Measurements from ENCODE around the gene TTLL6. TPM values are rescaled to one million over a fixed set of nuclear protein-coding genes. Genes with fewer than 3 reads are reported as not detected.

The TTLL6 gene
- total and polyA plus RNA-seq, 12 donors = under 0.01 to 2.0 (median 0.44) TPM; not detected in 4

DNA sequence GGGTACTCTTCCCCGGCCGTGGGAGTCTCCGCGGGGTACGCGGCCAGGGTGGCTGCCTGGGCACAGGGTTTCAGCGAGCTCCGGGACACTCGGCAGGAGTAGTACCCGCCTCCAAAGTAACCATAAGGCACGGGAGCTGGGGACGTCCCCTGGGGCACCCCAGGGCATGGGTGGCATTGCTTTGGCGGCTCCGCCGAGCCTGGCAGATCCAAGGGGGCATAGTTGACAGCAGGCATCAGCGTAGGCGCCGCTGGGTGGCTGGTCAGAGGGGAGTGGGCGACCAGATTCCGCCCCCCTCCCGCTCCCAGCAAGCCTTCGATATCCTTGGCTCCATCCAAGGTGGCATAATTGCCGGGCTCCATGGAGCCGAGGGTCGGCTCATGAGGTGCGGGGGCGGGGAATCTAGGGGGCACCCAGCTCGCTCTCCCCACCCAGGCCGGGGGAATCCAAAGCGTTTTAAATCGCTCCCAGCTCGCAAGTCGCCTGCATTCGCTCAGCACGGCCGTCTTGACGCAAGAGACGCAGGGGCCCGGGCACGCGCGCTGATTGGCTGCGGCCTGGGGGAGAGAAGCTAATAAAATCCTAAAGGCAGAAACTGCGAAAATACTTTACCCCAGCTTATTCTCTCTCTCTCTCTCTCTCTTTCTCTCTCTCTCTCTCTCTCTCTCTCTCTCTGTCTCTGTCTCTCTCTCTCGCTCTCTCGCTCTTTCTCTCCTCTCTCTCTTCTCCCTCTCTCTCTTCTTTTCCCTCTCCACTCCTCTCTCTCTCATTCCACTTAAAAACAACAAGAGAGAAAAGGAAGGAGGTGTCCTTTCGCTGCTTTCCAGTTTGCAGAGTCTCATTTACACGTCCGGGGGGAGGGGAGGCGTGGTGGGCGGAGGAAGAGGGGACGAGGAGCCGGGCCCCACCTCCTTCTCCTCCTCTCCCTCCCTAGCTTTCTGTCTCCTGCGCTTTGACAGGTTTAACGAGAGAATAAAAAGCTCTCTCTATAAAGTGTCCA lies 88.5 kb downstream of the TTLL6 start, which contains the start of gene HOXB13:
TSS of gene HOXB13 (minus strand) at position 519 of the 1,000 bp plus-strand sequence. CDS start at position 362, 157 bp downstream.
- H3K27me3 ChIP-seq = peaks cover 96% of the 10 kb centered on the region
- no peaks in the 10 kb centered on the region for H3K36me3 ChIP-seq (replicated peaks in 1 of 2)
- WGBS, 4 donors = 3 to 5% (median 4%) methylated on average over 19 to 55 of the region's 55 CpGs
- TF ChIP-seq, protein P1, sequence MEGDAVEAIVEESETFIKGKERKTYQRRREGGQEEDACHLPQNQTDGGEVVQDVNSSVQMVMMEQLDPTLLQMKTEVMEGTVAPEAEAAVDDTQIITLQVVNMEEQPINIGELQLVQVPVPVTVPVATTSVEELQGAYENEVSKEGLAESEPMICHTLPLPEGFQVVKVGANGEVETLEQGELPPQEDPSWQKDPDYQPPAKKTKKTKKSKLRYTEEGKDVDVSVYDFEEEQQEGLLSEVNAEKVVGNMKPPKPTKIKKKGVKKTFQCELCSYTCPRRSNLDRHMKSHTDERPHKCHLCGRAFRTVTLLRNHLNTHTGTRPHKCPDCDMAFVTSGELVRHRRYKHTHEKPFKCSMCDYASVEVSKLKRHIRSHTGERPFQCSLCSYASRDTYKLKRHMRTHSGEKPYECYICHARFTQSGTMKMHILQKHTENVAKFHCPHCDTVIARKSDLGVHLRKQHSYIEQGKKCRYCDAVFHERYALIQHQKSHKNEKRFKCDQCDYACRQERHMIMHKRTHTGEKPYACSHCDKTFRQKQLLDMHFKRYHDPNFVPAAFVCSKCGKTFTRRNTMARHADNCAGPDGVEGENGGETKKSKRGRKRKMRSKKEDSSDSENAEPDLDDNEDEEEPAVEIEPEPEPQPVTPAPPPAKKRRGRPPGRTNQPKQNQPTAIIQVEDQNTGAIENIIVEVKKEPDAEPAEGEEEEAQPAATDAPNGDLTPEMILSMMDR (IDR thresholded peaks at IDR 0.05) = no peak
- no peak for TF ChIP-seq POLR2A (IDR thresholded peaks at IDR 0.05)
- no peaks in the 10 kb centered on the region for H3K9me3 ChIP-seq (replicated peaks in 1 of 3)
- peaks cover 0 to 6% of the 10 kb centered on the region in 2 donors for H3K4me1 ChIP-seq (replicated peaks in 1 of 2)
- no peak within 1 kb of the TSS for H3K27ac ChIP-seq
- H3K4me3 ChIP-seq = peak within 1 kb of the TSS in 1 of 4 donors; percentile 36
- DNase-seq = peak in 3 of 7 donors; percentile 34 to 52 (median 44)
- intact Hi-C loops (cut with DNase I) = loop anchor here (5.0 kb wide), 2 partner anchors 64 to 149 kb away; no protein-coding TSS in a partner anchor

GRCh38 chr17:48727415-48728175 lies 89.4 kb downstream of the TTLL6 start:
- H3K27ac ChIP-seq = no peak overlapping the region
- peaks cover 0 to 6% of the 10 kb centered on the region in 2 donors for H3K4me1 ChIP-seq (replicated peaks in 1 of 2)

DNA sequence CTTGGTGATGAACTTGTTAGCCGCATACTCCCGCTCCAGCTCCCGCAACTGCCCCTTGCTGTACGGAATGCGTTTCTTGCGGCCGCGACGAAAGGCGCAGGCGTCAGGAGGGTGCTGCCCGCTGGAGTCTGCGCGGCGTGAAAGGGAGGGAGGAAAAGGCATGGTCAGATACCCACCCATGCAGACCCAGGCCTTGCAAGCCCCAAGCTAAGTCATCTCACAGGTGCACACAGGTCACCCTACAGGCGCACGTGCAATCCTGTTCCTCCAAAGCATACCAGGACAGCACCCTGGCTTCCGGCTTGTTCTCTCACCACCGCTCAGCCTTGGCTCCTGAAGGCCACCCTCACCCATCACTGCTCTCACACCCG lies 90.1 kb downstream of the TTLL6 start:
- no peaks in the 10 kb centered on the region for H3K9me3 ChIP-seq (replicated peaks in 1 of 3)
- H3K27ac ChIP-seq = no peak overlapping the region
- WGBS, 4 donors = 4 to 17% (median 11%) methylated on average over 5 to 20 of the region's 20 CpGs
- no peak for DNase-seq
- no peaks in the 10 kb centered on the region for H3K36me3 ChIP-seq (replicated peaks in 1 of 2)
- no peak overlapping the region for H3K4me3 ChIP-seq
- intact Hi-C loops (cut with DNase I) = loop anchor here (5.0 kb wide), 2 partner anchors 65 to 150 kb away; no protein-coding TSS in a partner anchor
- H3K4me1 ChIP-seq (replicated peaks in 1 of 2) = peaks cover 0 to 6% of the 10 kb centered on the region in 2 donors
- peaks cover 96% of the 10 kb centered on the region for H3K27me3 ChIP-seq
- TF ChIP-seq, protein P1 (IDR thresholded peaks at IDR 0.05) = no peak
- no peak for TF ChIP-seq POLR2A (IDR thresholded peaks at IDR 0.05)

More at GRCh38 chr17:48727415-48728175, 89.4 kb downstream of the TTLL6 start:
- Histone ChIP-seq H3K4me3 (no peak overlapping the region), H3K27me3 (peaks cover 96% of the 10 kb centered on the region), H3K36me3 (replicated peaks in 1 of 2) (no peaks in the 10 kb centered on the region), H3K9me3 (replicated peaks in 1 of 3) (no peaks in the 10 kb centered on the region)
- no peak for DNase-seq
- intact Hi-C loops (cut with DNase I) = loop anchor here (5.0 kb wide), 2 partner anchors 65 to 150 kb away; no protein-coding TSS in a partner anchor
- no peak for TF ChIP-seq POLR2A (IDR thresholded peaks at IDR 0.05)
- TF ChIP-seq, protein P1 (IDR thresholded peaks at IDR 0.05) = no peak
- WGBS, 4 donors = 34 to 47% (median 36%) methylated on average over 6 to 9 of the region's 9 CpGs
